Natural killer cell treated with Interleukin-12 subunit alpha and Interleukin-12 subunit beta and Interleukin-15 and Interleukin-18, amount 100 ng/mL, for 72 hours (primary cell): ENCODE measurements around the gene LEMD2. TPM values are rescaled to one million over a fixed set of nuclear protein-coding genes. Genes with fewer than 3 reads are reported as not detected.

Experiments
- ATAC-seq, 2 donors: fragments of 150-1000 bp; cut with Tn5 transposase in 1 of 2; sonication (Bioruptor Pico), chemical (Tn5 transposase) in 1 of 2; 2 replicates each; pipeline ENCODE4 v1.10.0; 2021
- DNase-seq: peaks from one replicate; pipeline ENCODE4 v3.0.0; 2022; ENCODE audit warnings: low spot score
- H3K27ac Mint-ChIP-seq, 2 donors: 1 replicate in 1 of 2; 2 replicates in 1 of 2; pipeline ENCODE4 v1.8.0; 2022; ENCODE audit warnings: mixed read lengths in 2 of 2, mild to moderate bottlenecking in 1 of 2, moderate library complexity in 1 of 2
- H3K27me3 Mint-ChIP-seq, 2 donors: 1 replicate in 1 of 2; 2 replicates in 1 of 2; pipeline ENCODE4 v1.8.0; 2022; ENCODE audit warnings: mixed read lengths in 2 of 2
- H3K36me3 Mint-ChIP-seq: one replicate; pipeline ENCODE4 v1.8.0; 2022; ENCODE audit warnings: mixed read lengths
- H3K4me1 Mint-ChIP-seq, 2 donors: 1 replicate in 1 of 2; 2 replicates in 1 of 2; pipeline ENCODE4 v1.8.0; 2022; ENCODE audit warnings: low read depth in 2 of 2, mixed read lengths in 2 of 2, mild to moderate bottlenecking in 1 of 2
- H3K4me3 Mint-ChIP-seq: one replicate; pipeline ENCODE4 v1.8.0; 2022; ENCODE audit warnings: mixed read lengths
- H3K9me3 Mint-ChIP-seq: 2 replicates; pipeline ENCODE4 v1.8.0; 2022; ENCODE audit warnings: mixed read lengths
- total RNA-seq, 2 donors: library from RNA; stranded (reverse); gene quantifications; one replicate each; pipeline ENCODE4 v1.2.3, GENCODE V29; 2022

The LEMD2 gene
- total RNA-seq, 2 donors from 2014 or later: 62.1 to 67.6 TPM

GRCh38 chr6:33782561-33782960 is 6.4 kb downstream of the LEMD2 start:
- no peak overlapping the region for H3K27ac Mint-ChIP-seq
- no peaks in the 10 kb centered on the region for H3K9me3 Mint-ChIP-seq
- ATAC-seq: no peak
- no peak overlapping the region for H3K4me3 Mint-ChIP-seq
- peaks cover 18% of the 10 kb centered on the region for H3K36me3 Mint-ChIP-seq
- H3K4me1 Mint-ChIP-seq: peaks cover 31 to 38% of the 10 kb centered on the region in 2 donors
- no peak for DNase-seq
- H3K27me3 Mint-ChIP-seq: no peaks in the 10 kb centered on the region

GRCh38 chr6:33781131-33781975 is 7.6 kb downstream of the LEMD2 start:
- Mint-ChIP-seq H3K27ac (no peak overlapping the region), H3K4me3 (no peak overlapping the region), H3K9me3 (no peaks in the 10 kb centered on the region), H3K27me3 (no peaks in the 10 kb centered on the region), H3K36me3 (peaks cover 23% of the 10 kb centered on the region), H3K4me1 (peaks cover 23 to 25% of the 10 kb centered on the region in 2 donors)
- ATAC-seq (no peak), DNase-seq (no peak)

- peaks cover 23% of the 10 kb centered on the region for H3K36me3 Mint-ChIP-seq
- no peak for ATAC-seq
- H3K4me1 Mint-ChIP-seq: peaks cover 11 to 16% of the 10 kb centered on the region in 2 donors
- no peaks in the 10 kb centered on the region for H3K9me3 Mint-ChIP-seq
- H3K4me3 Mint-ChIP-seq: no peak overlapping the region
- H3K27me3 Mint-ChIP-seq: no peaks in the 10 kb centered on the region
- no peak for DNase-seq
- H3K27ac Mint-ChIP-seq: no peak overlapping the region
These were observed 9.0 kb downstream of the LEMD2 start for GRCh38 chr6:33779895-33780294.

GRCh38 chr6:33779290-33779689 is 9.6 kb downstream of the LEMD2 start:
- no peak for ATAC-seq
- H3K36me3 Mint-ChIP-seq: peaks cover 23% of the 10 kb centered on the region
- H3K9me3 Mint-ChIP-seq: no peaks in the 10 kb centered on the region

GRCh38 chr6:33778444-33779121 is 10.3 kb downstream of the LEMD2 start:
- Mint-ChIP-seq H3K27me3 (no peaks in the 10 kb centered on the region), H3K27ac (no peak overlapping the region), H3K4me3 (no peak overlapping the region), H3K4me1 (peaks cover 6 to 11% of the 10 kb centered on the region in 2 donors), H3K36me3 (peaks cover 23% of the 10 kb centered on the region), H3K9me3 (no peaks in the 10 kb centered on the region)
- DNase-seq (no peak), ATAC-seq (no peak)

More at GRCh38 chr6:33779290-33779689, 9.6 kb downstream of the LEMD2 start:
- Mint-ChIP-seq H3K27ac (no peak overlapping the region), H3K4me3 (no peak overlapping the region), H3K27me3 (no peaks in the 10 kb centered on the region), H3K4me1 (peaks cover 6 to 11% of the 10 kb centered on the region in 2 donors)
- no peak for DNase-seq

GRCh38 chr6:33777398-33778388 is 11.2 kb downstream of the LEMD2 start:
- H3K9me3 Mint-ChIP-seq: no peaks in the 10 kb centered on the region
- H3K27ac Mint-ChIP-seq: no peak overlapping the region
- ATAC-seq: no peak
- H3K4me3 Mint-ChIP-seq: no peak overlapping the region
- H3K27me3 Mint-ChIP-seq: no peaks in the 10 kb centered on the region
- H3K4me1 Mint-ChIP-seq: peaks cover 6 to 9% of the 10 kb centered on the region in 2 donors
- DNase-seq: no peak
- H3K36me3 Mint-ChIP-seq: peaks cover 23% of the 10 kb centered on the region

GRCh38 chr6:33776764-33777163 is 12.2 kb downstream of the LEMD2 start:
- H3K4me3 Mint-ChIP-seq: no peak overlapping the region
- no peak overlapping the region for H3K27ac Mint-ChIP-seq
- DNase-seq (no peak), ATAC-seq (no peak)
- no peaks in the 10 kb centered on the region for H3K27me3 Mint-ChIP-seq
- peaks cover 0 to 2% of the 10 kb centered on the region in 2 donors for H3K4me1 Mint-ChIP-seq
- no peaks in the 10 kb centered on the region for H3K9me3 Mint-ChIP-seq
- peaks cover 15% of the 10 kb centered on the region for H3K36me3 Mint-ChIP-seq

GRCh38 chr6:33776186-33776585 is 12.7 kb downstream of the LEMD2 start:
- H3K27me3 Mint-ChIP-seq: no peaks in the 10 kb centered on the region
- H3K4me1 Mint-ChIP-seq: peaks cover 0 to 3% of the 10 kb centered on the region in 2 donors
- H3K4me3 Mint-ChIP-seq: no peak overlapping the region
- H3K9me3 Mint-ChIP-seq: no peaks in the 10 kb centered on the region
- peaks cover 14% of the 10 kb centered on the region for H3K36me3 Mint-ChIP-seq
- ATAC-seq: no peak
- H3K27ac Mint-ChIP-seq: no peak overlapping the region
- DNase-seq: no peak

- peaks cover 5% of the 10 kb centered on the region for H3K36me3 Mint-ChIP-seq
- no peak overlapping the region for H3K27ac Mint-ChIP-seq
- H3K4me1 Mint-ChIP-seq: peaks cover 0 to 5% of the 10 kb centered on the region in 2 donors
- no peaks in the 10 kb centered on the region for H3K27me3 Mint-ChIP-seq
- no peaks in the 10 kb centered on the region for H3K9me3 Mint-ChIP-seq
- ATAC-seq (no peak), DNase-seq (no peak)
- no peak overlapping the region for H3K4me3 Mint-ChIP-seq
These were observed 14.2 kb downstream of the LEMD2 start for GRCh38 chr6:33774774-33775173.

GRCh38 chr6:33772902-33773472 is 15.9 kb downstream of the LEMD2 start:
- Mint-ChIP-seq H3K4me1 (peaks cover 0 to 5% of the 10 kb centered on the region in 2 donors), H3K36me3 (peaks cover 5% of the 10 kb centered on the region)

GRCh38 chr6:33772082-33772830 is 16.7 kb downstream of the LEMD2 start:
- no peak overlapping the region for H3K4me3 Mint-ChIP-seq
- no peak for DNase-seq
- peaks cover 2% of the 10 kb centered on the region for H3K36me3 Mint-ChIP-seq
- H3K4me1 Mint-ChIP-seq: peaks cover 0 to 5% of the 10 kb centered on the region in 2 donors
- peaks cover 0 to 3% of the 10 kb centered on the region in 2 donors for H3K27me3 Mint-ChIP-seq
- no peak overlapping the region for H3K27ac Mint-ChIP-seq
- H3K9me3 Mint-ChIP-seq: no peaks in the 10 kb centered on the region
- ATAC-seq: peak in 1 of 2 donors; percentile 5

More at GRCh38 chr6:33772902-33773472, 15.9 kb downstream of the LEMD2 start:
- Mint-ChIP-seq H3K27ac (no peak overlapping the region), H3K27me3 (peaks cover 0 to 2% of the 10 kb centered on the region in 2 donors), H3K9me3 (no peaks in the 10 kb centered on the region), H3K4me3 (no peak overlapping the region)
- ATAC-seq (no peak), DNase-seq (no peak)

- Mint-ChIP-seq H3K36me3 (no peaks in the 10 kb centered on the region), H3K27me3 (peaks cover 0 to 8% of the 10 kb centered on the region in 2 donors), H3K4me3 (no peak overlapping the region), H3K4me1 (peaks cover 0 to 5% of the 10 kb centered on the region in 2 donors), H3K27ac (no peak overlapping the region), H3K9me3 (no peaks in the 10 kb centered on the region)
- DNase-seq (peak; percentile 69), ATAC-seq (peak; percentile 74 to 77)
These were observed 17.5 kb downstream of the LEMD2 start for GRCh38 chr6:33771146-33772081.
